Gastroesophageal sphincter (tissue), 4 donors: Measurements from ENCODE around the gene EVI2B. TPM values are rescaled to one million over a fixed set of nuclear protein-coding genes. Genes with fewer than 3 reads are reported as not detected.
A peak's percentile ranks its signal among the peaks of the same experiment; 100 is the strongest.
"Not testable (repeated sequence)": the region's sequence is repeated elsewhere in the genome, so short reads cannot be mapped to it uniquely, and the experiment has no call there.

Experiments
- ATAC-seq: fragments of 150-250 bp; one replicate; pipeline ENCODE4 v1.9.1; 2016; ENCODE audit warnings: mild to moderate bottlenecking, moderate library complexity
- H3K27ac ChIP-seq, 4 donors: fragments of 200-600 bp; sonication (generic) in 3 of 4; 1 replicate in 3 of 4; 2 replicates in 1 of 4; pipeline ENCODE4 v1.5.1; 2016 to 2019
- H3K27me3 ChIP-seq: fragments of 200-600 bp; sonication (generic); one replicate; pipeline ENCODE4 v1.5.1; 2019
- H3K36me3 ChIP-seq, 2 donors: fragments of 200-600 bp; sonication (generic); one replicate each; pipeline ENCODE4 v1.5.1; 2019; ENCODE audit warnings: control low read depth in 1 of 2
- H3K4me1 ChIP-seq, 3 donors: fragments of 200-600 bp; sonication (generic); 1 replicate in 2 of 3; 2 replicates in 1 of 3; pipeline ENCODE4 v1.5.1; 2016 to 2019; ENCODE audit warnings: control low read depth in 2 of 3
- H3K4me3 ChIP-seq, 2 donors: fragments of 200-600 bp; sonication (generic); one replicate each; pipeline ENCODE4 v1.5.1; 2019; ENCODE audit warnings: mild to moderate bottlenecking in 1 of 2, moderate library complexity in 1 of 2
- H3K9me3 ChIP-seq, 3 donors: fragments of 200-600 bp; sonication (generic); one replicate each; pipeline ENCODE4 v1.5.1; 2017 to 2019; ENCODE audit warnings: control low read depth in 2 of 3
- CTCF ChIP-seq, 4 experiments: fragments of 200-600 bp in 2 of 4; fragments of 450-650 bp in 2 of 4; sonication (generic) in 1 of 4; IDR thresholded peaks; one replicate each; pipeline ENCODE4 v1.5.1; 2017 to 2019; ENCODE audit warnings: antibody characterized with exemption in 4 of 4, mild to moderate bottlenecking in 2 of 4, moderate library complexity in 2 of 4
- EP300 ChIP-seq: sonication (generic); formaldehyde crosslinking; IDR thresholded peaks from one replicate; pipeline ENCODE4 v1.6.1; 2017; ENCODE audit warnings: antibody characterized with exemption, mild to moderate bottlenecking
- POLR2A ChIP-seq, 2 donors: fragments of 450-650 bp; IDR thresholded peaks; one replicate each; pipeline ENCODE4 v1.6.1; 2017; ENCODE audit warnings: antibody characterized with exemption in 2 of 2, mild to moderate bottlenecking in 2 of 2, moderate library complexity in 1 of 2
- POLR2AphosphoS5 ChIP-seq: sonication (generic); formaldehyde crosslinking; IDR thresholded peaks from one replicate; pipeline ENCODE4 v1.6.1; 2017; ENCODE audit warnings: antibody characterized with exemption
- WGBS, 2 donors: methylation state at CpG; one replicate each; pipeline ENCODE4 v1.1.5; 2018; ENCODE audit warnings: low coverage in 1 of 2; 5-methylcytosine and 5-hydroxymethylcytosine counted together
- total RNA-seq, 4 donors: library from RNA; depleted of rRNA; stranded (reverse); fragments of >200 nt; gene quantifications; one replicate each; pipeline ENCODE4 v1.1.0, GENCODE V29; 2016

The EVI2B gene
- 10 to 100 TPM in 2 of 4 donors, 1 to 10 TPM in 2; 3.1 to 12.7 (median 8.9) TPM for total RNA-seq

- Histone ChIP-seq H3K9me3 (no peaks in the 10 kb centered on the region), H3K36me3 (no peaks in the 10 kb centered on the region), H3K27ac (peak within 1 kb of the TSS in 3 of 4 donors; percentile 15 to 30 (median 27)), H3K4me1 (no peaks in the 10 kb centered on the region), H3K4me3 (peak within 1 kb of the TSS; percentile 3 to 31), H3K27me3 (no peaks in the 10 kb centered on the region)
- WGBS, 2 donors: 58 to 72% methylated on average over 1 to 3 of the region's 3 CpGs
- no peak for ATAC-seq
- no peak for TF ChIP-seq POLR2AphosphoS5
- no peak for TF ChIP-seq POLR2A (IDR thresholded peaks at IDR 0.05)
- TF ChIP-seq CTCF (IDR thresholded peaks at IDR 0.05): no peak
- no peak for TF ChIP-seq EP300
These were observed at the start of gene EVI2B for GRCh38 chr17:31313982-31314781. Gene EVI2B, minus strand, starts transcription at chr17:31314054. Its CDS starts 8,445 bp downstream, at chr17:31305609.

- no peaks in the 10 kb centered on the region for H3K27me3 ChIP-seq
- no peaks in the 10 kb centered on the region for H3K9me3 ChIP-seq
- TF ChIP-seq CTCF (IDR thresholded peaks at IDR 0.05) (no peak), POLR2AphosphoS5 (no peak), EP300 (no peak), POLR2A (IDR thresholded peaks at IDR 0.05) (no peak)
- 66 to 75% methylated on average over 3 of the region's 3 CpGs for WGBS, 2 donors
- no peak overlapping the region for H3K4me3 ChIP-seq
- peaks cover 0 to 79% of the 10 kb centered on the region in 2 donors for H3K36me3 ChIP-seq
- H3K4me1 ChIP-seq: no peaks in the 10 kb centered on the region
- H3K27ac ChIP-seq: no peak overlapping the region
- ATAC-seq: no peak
These were observed 44.1 kb upstream of the EVI2B start for GRCh38 chr17:31357839-31358394.

- H3K4me1 ChIP-seq: no peaks in the 10 kb centered on the region
- peaks cover 2 to 81% of the 10 kb centered on the region in 2 donors for H3K36me3 ChIP-seq
- 80 to 91% methylated on average over 2 of the region's 2 CpGs for WGBS, 2 donors
- no peak overlapping the region for H3K4me3 ChIP-seq
- no peaks in the 10 kb centered on the region for H3K27me3 ChIP-seq
- no peak for ATAC-seq
- no peaks in the 10 kb centered on the region for H3K9me3 ChIP-seq
- TF ChIP-seq POLR2AphosphoS5 (no peak), CTCF (IDR thresholded peaks at IDR 0.05) (no peak), EP300 (no peak), POLR2A (IDR thresholded peaks at IDR 0.05) (no peak)
- no peak overlapping the region for H3K27ac ChIP-seq
These were observed 43.2 kb upstream of the EVI2B start for GRCh38 chr17:31357091-31357490.

- ATAC-seq: no peak
- Histone ChIP-seq H3K9me3 (no peaks in the 10 kb centered on the region), H3K27me3 (no peaks in the 10 kb centered on the region), H3K4me1 (no peaks in the 10 kb centered on the region), H3K36me3 (peaks cover 3 to 82% of the 10 kb centered on the region in 2 donors), H3K4me3 (no peak overlapping the region), H3K27ac (no peak overlapping the region)
- 50 to 90% methylated on average over 1 of the region's 1 CpG for WGBS, 2 donors
- TF ChIP-seq CTCF (IDR thresholded peaks at IDR 0.05) (no peak), EP300 (no peak), POLR2A (IDR thresholded peaks at IDR 0.05) (no peak), POLR2AphosphoS5 (no peak)
These were observed 42.1 kb upstream of the EVI2B start for GRCh38 chr17:31355935-31356334.

- Histone ChIP-seq H3K27ac (no peak overlapping the region), H3K4me1 (no peaks in the 10 kb centered on the region), H3K27me3 (no peaks in the 10 kb centered on the region), H3K4me3 (no peak overlapping the region), H3K36me3 (peaks cover 3 to 64% of the 10 kb centered on the region in 2 donors), H3K9me3 (no peaks in the 10 kb centered on the region)
- ATAC-seq: no peak
- TF ChIP-seq EP300 (no peak), CTCF (IDR thresholded peaks at IDR 0.05) (no peak), POLR2A (IDR thresholded peaks at IDR 0.05) (no peak), POLR2AphosphoS5 (no peak)
These were observed 35.6 kb upstream of the EVI2B start for GRCh38 chr17:31349454-31349853.

GRCh38 chr17:31345191-31345747, 31.4 kb upstream of the EVI2B start:
- not testable (repeated sequence) for H3K9me3 ChIP-seq, ATAC-seq, H3K27ac ChIP-seq, H3K27me3 ChIP-seq, H3K4me3 ChIP-seq, H3K4me1 ChIP-seq
- H3K36me3 ChIP-seq: peaks cover 0 to 66% of the 10 kb centered on the region in 2 donors
- WGBS, 2 donors: 67 to 100% methylated on average over 1 to 4 of the region's 34 CpGs
